GM12873 (cell line): ENCODE data around the gene BICRA.

ENCODE experiments used
- TF ChIP-seq, protein P1 (sequence below): IDR thresholded peaks from 2 replicates; pipeline ENCODE4 v1.5.1; 2012; ENCODE audit warnings: low read depth, mild to moderate bottlenecking, moderate library complexity, low read length, control low read depth; ENCODE audit not compliant: insufficient read depth; ENCODE audit errors: missing control alignments

BICRA gene

DNA sequence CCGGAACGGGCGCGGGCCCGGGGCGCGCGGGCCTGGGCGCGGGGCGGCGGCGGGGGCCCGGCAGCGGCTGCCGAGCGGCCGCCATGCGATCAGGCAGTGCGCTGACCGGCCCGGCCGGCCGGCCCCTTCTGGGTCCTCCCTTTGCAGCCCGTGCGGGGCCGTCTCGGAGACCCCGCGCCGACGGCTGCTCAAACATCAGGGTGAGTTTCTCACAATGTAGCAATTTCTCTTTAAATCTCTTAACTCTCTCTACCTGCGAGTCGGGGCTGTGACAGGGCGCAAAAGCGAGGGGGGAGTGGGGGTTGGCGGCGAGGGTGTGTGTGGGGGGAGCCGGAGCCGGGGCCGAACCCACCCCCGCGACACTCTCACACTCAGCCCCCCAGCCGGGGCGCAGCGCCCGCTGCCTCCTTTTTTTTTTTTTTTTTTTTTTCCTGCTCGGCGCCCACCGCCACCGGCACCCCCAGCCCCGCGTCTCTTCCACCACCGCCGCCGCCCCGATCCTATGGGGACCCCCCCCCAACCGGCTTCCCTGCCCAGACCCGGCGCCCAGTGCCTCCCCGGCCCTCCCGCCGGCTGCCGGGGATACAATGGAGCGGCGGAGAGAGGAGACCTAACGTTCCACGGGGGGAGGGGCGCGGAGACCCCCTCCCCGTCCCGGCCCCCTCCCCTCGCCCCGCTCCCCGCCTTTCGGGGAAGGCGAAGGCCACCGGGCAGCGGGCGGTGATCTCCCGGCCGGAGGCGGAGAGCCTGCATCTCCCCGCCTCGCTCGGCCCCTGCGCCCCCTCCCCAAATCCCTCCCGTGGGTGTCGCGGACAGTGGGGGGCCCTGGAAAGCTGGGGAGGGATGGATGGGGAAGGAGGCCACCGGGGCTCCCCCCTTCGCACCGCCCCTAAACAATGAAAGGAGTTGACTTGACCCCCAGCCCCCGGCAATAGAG lies at the start of gene BICRA:
Gene BICRA, plus strand, starts transcription at position 166 of the 937 bp plus-strand sequence. CDS start 64,441 bp downstream, outside the sequence.
- TF ChIP-seq, protein P1, sequence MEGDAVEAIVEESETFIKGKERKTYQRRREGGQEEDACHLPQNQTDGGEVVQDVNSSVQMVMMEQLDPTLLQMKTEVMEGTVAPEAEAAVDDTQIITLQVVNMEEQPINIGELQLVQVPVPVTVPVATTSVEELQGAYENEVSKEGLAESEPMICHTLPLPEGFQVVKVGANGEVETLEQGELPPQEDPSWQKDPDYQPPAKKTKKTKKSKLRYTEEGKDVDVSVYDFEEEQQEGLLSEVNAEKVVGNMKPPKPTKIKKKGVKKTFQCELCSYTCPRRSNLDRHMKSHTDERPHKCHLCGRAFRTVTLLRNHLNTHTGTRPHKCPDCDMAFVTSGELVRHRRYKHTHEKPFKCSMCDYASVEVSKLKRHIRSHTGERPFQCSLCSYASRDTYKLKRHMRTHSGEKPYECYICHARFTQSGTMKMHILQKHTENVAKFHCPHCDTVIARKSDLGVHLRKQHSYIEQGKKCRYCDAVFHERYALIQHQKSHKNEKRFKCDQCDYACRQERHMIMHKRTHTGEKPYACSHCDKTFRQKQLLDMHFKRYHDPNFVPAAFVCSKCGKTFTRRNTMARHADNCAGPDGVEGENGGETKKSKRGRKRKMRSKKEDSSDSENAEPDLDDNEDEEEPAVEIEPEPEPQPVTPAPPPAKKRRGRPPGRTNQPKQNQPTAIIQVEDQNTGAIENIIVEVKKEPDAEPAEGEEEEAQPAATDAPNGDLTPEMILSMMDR: no peak

- TF ChIP-seq, protein P1: no peak
Observed at GRCh38 chr19:47560999-47561398, 47.9 kb upstream of the BICRA start.

DNA sequence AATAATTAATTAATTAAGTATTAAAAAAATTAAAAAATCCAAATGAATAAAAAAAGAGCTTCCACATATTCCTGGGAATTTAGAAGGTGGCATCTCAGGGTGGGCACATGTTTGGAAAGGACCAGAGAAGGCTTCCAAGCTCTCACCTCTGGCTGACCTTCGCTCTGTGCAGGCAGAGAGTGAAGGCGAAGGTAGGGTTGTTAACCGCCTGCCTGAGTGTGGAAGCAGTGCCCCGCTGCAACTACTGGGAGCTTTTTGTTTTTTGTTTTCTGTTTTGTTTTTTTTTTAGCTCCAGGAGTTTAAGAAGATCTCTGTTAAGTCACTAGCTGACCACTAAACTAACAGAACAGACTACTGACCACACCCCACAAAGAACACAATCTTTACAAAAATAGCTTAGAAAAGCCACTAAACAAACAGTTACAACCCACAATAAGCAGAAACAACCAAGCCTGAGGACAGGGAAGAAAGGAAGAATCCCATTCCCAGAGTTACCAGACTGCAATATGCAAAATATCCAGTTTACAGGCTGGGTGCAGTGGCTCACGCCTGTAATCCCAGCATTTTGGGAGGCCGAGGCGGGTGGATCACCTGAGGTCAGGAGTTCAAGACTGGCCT lies 47.4 kb upstream of the BICRA start:
- TF ChIP-seq, protein P1: no peak

GRCh38 chr19:47564081-47564480 lies 44.9 kb upstream of the BICRA start:
- TF ChIP-seq, protein P1: no peak

DNA sequence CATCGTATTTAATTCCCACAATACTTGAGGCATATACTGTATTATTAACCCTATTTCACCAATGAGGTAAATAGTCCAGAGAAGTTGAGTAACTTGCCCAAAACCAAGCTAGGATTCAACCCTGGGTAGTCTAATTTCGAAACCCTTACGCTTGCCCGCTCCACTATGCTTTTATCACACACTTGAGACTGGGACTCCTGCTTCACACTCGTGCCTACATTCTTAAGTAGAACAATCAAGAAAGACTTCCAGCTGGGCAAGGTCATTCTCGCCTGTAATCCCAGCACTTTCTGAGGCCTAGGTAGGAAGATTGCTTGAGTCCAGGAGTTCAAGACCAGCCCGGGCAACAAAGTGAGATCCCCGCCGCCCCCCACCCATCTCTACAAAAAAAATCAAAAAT lies 39.6 kb upstream of the BICRA start:
- TF ChIP-seq, protein P1: no peak

GRCh38 chr19:47572635-47573034 lies 36.3 kb upstream of the BICRA start:
- TF ChIP-seq, protein P1: no peak
